A549 (cell line): ENCODE data around the gene TBCEL.

Experiments
- CEBPB ChIP-seq, 2 experiments: fragments of >200 bp in 1 of 2; sonication (Bioruptor Twin) in 1 of 2; formaldehyde crosslinking in 1 of 2; IDR thresholded peaks; 2 replicates each; pipeline ENCODE4 v1.6.1; 2012 to 2016
- JUN ChIP-seq, 2 experiments: fragments of >200 bp; sonication (Bioruptor Twin); formaldehyde crosslinking; IDR thresholded peaks; 2 replicates in 1 of 2; 3 replicates in 1 of 2; pipeline ENCODE4 v1.6.1; 2016 to 2017
- NR3C1 ChIP-seq: fragments of >200 bp; sonication (Bioruptor Twin); formaldehyde crosslinking; IDR thresholded peaks from 3 replicates; pipeline ENCODE4 v1.6.1; 2017
- POLR2A ChIP-seq: IDR thresholded peaks from 2 replicates; pipeline ENCODE4 v1.6.1; 2012; ENCODE audit warnings: mild to moderate bottlenecking, low read length
- RFX5 ChIP-seq: fragments of 450-650 bp; IDR thresholded peaks from 2 replicates; pipeline ENCODE4 v1.7.1; 2014; ENCODE audit warnings: antibody characterized with exemption, mild to moderate bottlenecking, moderate library complexity
- TF ChIP-seq, protein P1 (sequence below): fragments of >200 bp; sonication (Bioruptor Twin); formaldehyde crosslinking; IDR thresholded peaks from 3 replicates; pipeline ENCODE4 v1.5.1; 2016

- TF ChIP-seq, protein P1, sequence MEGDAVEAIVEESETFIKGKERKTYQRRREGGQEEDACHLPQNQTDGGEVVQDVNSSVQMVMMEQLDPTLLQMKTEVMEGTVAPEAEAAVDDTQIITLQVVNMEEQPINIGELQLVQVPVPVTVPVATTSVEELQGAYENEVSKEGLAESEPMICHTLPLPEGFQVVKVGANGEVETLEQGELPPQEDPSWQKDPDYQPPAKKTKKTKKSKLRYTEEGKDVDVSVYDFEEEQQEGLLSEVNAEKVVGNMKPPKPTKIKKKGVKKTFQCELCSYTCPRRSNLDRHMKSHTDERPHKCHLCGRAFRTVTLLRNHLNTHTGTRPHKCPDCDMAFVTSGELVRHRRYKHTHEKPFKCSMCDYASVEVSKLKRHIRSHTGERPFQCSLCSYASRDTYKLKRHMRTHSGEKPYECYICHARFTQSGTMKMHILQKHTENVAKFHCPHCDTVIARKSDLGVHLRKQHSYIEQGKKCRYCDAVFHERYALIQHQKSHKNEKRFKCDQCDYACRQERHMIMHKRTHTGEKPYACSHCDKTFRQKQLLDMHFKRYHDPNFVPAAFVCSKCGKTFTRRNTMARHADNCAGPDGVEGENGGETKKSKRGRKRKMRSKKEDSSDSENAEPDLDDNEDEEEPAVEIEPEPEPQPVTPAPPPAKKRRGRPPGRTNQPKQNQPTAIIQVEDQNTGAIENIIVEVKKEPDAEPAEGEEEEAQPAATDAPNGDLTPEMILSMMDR = no peak
- TF ChIP-seq CEBPB (IDR thresholded peaks at IDR 0.05) = no peak
- TF ChIP-seq POLR2A = no peak
- TF ChIP-seq JUN (IDR thresholded peaks at IDR 0.05) = no peak
- no peak for TF ChIP-seq RFX5
- TF ChIP-seq NR3C1 = no peak
These were observed 44.2 kb downstream of the TBCEL start for GRCh38 chr11:121067962-121068647.
